Stomach (tissue), 4 donors: ENCODE measurements around the gene SPAG6.

Experiments
- CTCF ChIP-seq, 7 experiments: fragments of 450-650 bp in 4 of 7; fragments of 200-600 bp in 3 of 7; sonication (generic) in 3 of 7; IDR thresholded peaks; one replicate each; pipeline ENCODE4 v1.5.1; 2016 to 2019; ENCODE audit warnings: antibody characterized with exemption in 7 of 7, control low read depth in 2 of 7, mild to moderate bottlenecking in 1 of 7
- POLR2AphosphoS5 ChIP-seq, 3 donors: sonication (generic); formaldehyde crosslinking; IDR thresholded peaks; one replicate each; pipeline ENCODE4 v1.6.1; 2016; ENCODE audit warnings: antibody characterized with exemption in 3 of 3

- TF ChIP-seq CTCF (IDR thresholded peaks at IDR 0.05), result no peak
- TF ChIP-seq POLR2AphosphoS5 (IDR thresholded peaks at IDR 0.05), result no peak
Observed at GRCh38 chr10:22427101-22427500, 81.8 kb downstream of the SPAG6 start.
